Right cardiac atrium (tissue), 5 donors: Measurements from ENCODE around the gene C9orf50. TPM values are rescaled to one million over a fixed set of nuclear protein-coding genes. Genes with fewer than 3 reads are reported as not detected.
"Not testable (repeated sequence)": the region's sequence is repeated elsewhere in the genome, so short reads cannot be mapped to it uniquely, and the experiment has no call there.

ENCODE experiments used
- ATAC-seq, 2 donors: fragments of 200-7000 bp; cut with Tn5 transposase; one replicate each; pipeline versions ENCODE4 v1.8.0 to v1.9.1; 2020; ENCODE audit warnings: moderate library complexity in 2 of 2, mild to moderate bottlenecking in 1 of 2
- DNase-seq, 3 donors: peaks; one replicate each; pipeline ENCODE4 v3.0.0-alpha.2; 2020
- H3K27ac ChIP-seq: one replicate; pipeline ENCODE4 v1.5.1; 2013; ENCODE audit warnings: mild to moderate bottlenecking, low read length, control low read depth, moderate library complexity
- H3K27me3 ChIP-seq: one replicate; pipeline ENCODE4 v1.6.1; 2013; ENCODE audit not compliant: control insufficient read depth, insufficient read depth
- H3K4me1 ChIP-seq: one replicate; pipeline ENCODE4 v1.6.1; 2013; ENCODE audit warnings: low read length; ENCODE audit not compliant: control insufficient read depth, insufficient read depth
- H3K4me3 ChIP-seq: one replicate; pipeline ENCODE4 v1.5.1; 2013; ENCODE audit warnings: low read length, control low read depth
- H3K9me3 ChIP-seq: one replicate; pipeline ENCODE4 v1.6.1; 2013; ENCODE audit warnings: low read length; ENCODE audit not compliant: control insufficient read depth
- WGBS: extraction: QIAGEN DNeasy Blood & Tissue Kit; methylation state at CpG from one replicate; pipeline ENCODE4 v1.1.7; 2013; 5-methylcytosine and 5-hydroxymethylcytosine counted together
- intact Hi-C, 4 donors: fragments of 100-400 bp; cut with DNase I; formaldehyde crosslinking; loops; one replicate each; pipeline versions ENCODE4 v1.11.0 to v1.14.0; 2022 to 2023
- long read RNA-seq, 4 donors: library from polyadenylated mRNA; unstranded; transcript quantifications; one replicate each; pipeline ENCODE4 v2.0.0, GENCODE V29; 2020 to 2021
- polyA plus RNA-seq: library from polyadenylated mRNA; stranded (reverse); fragments of 200-250 nt; gene quantifications from one replicate; pipeline ENCODE4 v1.2.3, GENCODE V29; 2013
- total RNA-seq, 4 donors: library from RNA; stranded (reverse); fragmentation: NEBNext Ultra II Directional; extraction: Animal tissue kit (Norgen Biotek cat#: 25700); gene quantifications; one replicate each; pipeline ENCODE4 v1.2.1, GENCODE V29; 2021
- donor health status: healthy with polysubstance abuse.
- donor health status: DM: no; HTN: yes; CAD: no.
- donor health status: DM: no; HTN: no; CAD: no.
- donor health status: DM: no; HTN: yes; CAD: no; lungs with severe emphysema.
- donor health status: DM: yes; HTN: yes; CAD: no.

Gene C9orf50, protein sequence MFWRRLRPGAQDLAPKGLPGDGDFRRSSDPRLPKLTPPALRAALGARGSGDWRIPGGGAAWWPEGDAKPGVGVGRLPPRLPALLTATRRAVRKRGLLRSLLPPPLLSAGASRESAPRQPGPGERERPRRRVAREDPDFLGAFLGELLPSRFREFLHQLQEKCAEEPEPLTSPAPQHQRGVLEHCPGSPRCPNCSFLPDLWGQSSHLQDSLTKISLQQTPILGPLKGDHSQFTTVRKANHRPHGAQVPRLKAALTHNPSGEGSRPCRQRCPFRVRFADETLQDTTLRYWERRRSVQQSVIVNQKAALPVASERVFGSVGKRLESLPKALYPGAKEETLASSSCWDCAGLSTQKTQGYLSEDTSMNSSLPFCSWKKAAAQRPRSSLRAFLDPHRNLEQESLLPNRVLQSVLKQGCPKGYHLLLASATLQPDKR
- total RNA-seq = under 1 TPM in 1 of 4 donors, not detected in 3; 0.20 TPM
- polyA plus RNA-seq = not detected
- long read RNA-seq, donor 1 = 0 reads
- long read RNA-seq, donor 2 = 0 reads
- long read RNA-seq, donor 3 = 0 reads
- long read RNA-seq, donor 4 = 0 reads

- 24% methylated on average over 21 of the region's 21 CpGs for WGBS
- H3K4me1 ChIP-seq = no peaks in the 10 kb centered on the region
- no peaks in the 10 kb centered on the region for H3K27me3 ChIP-seq
- H3K4me3 ChIP-seq = peak within 1 kb of the TSS; percentile 34
- no peaks in the 10 kb centered on the region for H3K9me3 ChIP-seq
- no peak within 1 kb of the TSS for H3K27ac ChIP-seq
- DNase-seq (no peak), ATAC-seq (no peak)
- intact Hi-C loops = no loop called here
Measured at GRCh38 chr9:129620669-129621295, at the start of gene C9orf50. TSS of gene C9orf50 (minus strand) at chr9:129621101. CDS start at chr9:129620574, 527 bp downstream.

GRCh38 chr9:129669946-129670345, 49.0 kb upstream of the C9orf50 start:
- WGBS = 79% methylated on average over 13 of the region's 13 CpGs
- intact Hi-C loops = no loop called here
- Histone ChIP-seq H3K4me1 (no peaks in the 10 kb centered on the region), H3K9me3 (no peaks in the 10 kb centered on the region), H3K27me3 (no peaks in the 10 kb centered on the region), H3K27ac (no peak overlapping the region), H3K4me3 (no peak overlapping the region)
- no peak for ATAC-seq
- no peak for DNase-seq

DNA sequence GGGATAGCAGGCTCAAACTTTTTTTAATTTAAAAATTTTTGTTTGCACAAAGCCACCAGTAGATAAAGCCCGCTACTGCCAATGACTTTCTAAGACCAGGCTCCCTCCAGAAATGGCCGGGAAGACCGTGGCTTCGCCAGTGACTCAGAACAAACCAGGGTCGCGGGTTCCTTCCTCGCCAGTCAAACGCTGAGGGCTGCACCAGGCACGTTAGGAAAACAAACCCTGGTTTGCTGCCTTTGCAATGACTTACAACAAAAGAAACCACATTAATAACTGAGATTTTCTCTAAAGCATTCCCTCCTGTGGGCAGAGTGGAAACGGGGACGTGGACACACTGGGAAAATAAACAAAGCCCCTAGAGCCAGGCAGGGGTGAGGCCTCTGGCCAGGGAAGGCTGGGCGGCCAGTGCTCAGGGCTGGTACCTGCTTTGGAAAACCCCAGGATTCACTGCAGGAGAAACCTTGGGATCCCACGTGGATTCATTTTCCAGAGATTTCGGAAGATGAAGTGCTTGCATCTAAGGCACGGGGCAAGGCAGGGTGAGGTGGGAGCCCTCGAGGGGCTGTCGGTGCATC, 48.3 kb upstream of the C9orf50 start:
- Histone ChIP-seq H3K27ac (no peak overlapping the region), H3K27me3 (no peaks in the 10 kb centered on the region), H3K9me3 (no peaks in the 10 kb centered on the region), H3K4me3 (no peak overlapping the region), H3K4me1 (no peaks in the 10 kb centered on the region)
- WGBS = 58% methylated on average over 17 of the region's 17 CpGs
- DNase-seq (peak in 1 of 3 donors; percentile 33), ATAC-seq (no peak)
- intact Hi-C loops = no loop called here

GRCh38 chr9:129667850-129668249, 46.9 kb upstream of the C9orf50 start:
- H3K9me3 ChIP-seq = no peaks in the 10 kb centered on the region
- intact Hi-C loops = no loop called here
- no peak overlapping the region for H3K27ac ChIP-seq
- WGBS = 87% methylated on average over 9 of the region's 9 CpGs
- peak; percentile 5 to 10 for ATAC-seq
- H3K27me3 ChIP-seq = no peaks in the 10 kb centered on the region
- peak in 1 of 3 donors; percentile 44 for DNase-seq
- H3K4me1 ChIP-seq = no peaks in the 10 kb centered on the region
- no peak overlapping the region for H3K4me3 ChIP-seq

- H3K27me3 ChIP-seq = no peaks in the 10 kb centered on the region
- WGBS = 70% methylated on average over 11 of the region's 11 CpGs
- intact Hi-C loops = no loop called here
- ATAC-seq = no peak
- H3K4me3 ChIP-seq = no peak overlapping the region
- DNase-seq = peak in 1 of 3 donors; percentile 11
- H3K9me3 ChIP-seq = no peaks in the 10 kb centered on the region
- no peak overlapping the region for H3K27ac ChIP-seq
- no peaks in the 10 kb centered on the region for H3K4me1 ChIP-seq
Measured at GRCh38 chr9:129667378-129667777, 46.5 kb upstream of the C9orf50 start.

GRCh38 chr9:129666575-129666974, 45.7 kb upstream of the C9orf50 start:
- 26% methylated on average over 13 of the region's 13 CpGs for WGBS
- Histone ChIP-seq H3K27ac (no peak overlapping the region), H3K4me1 (no peaks in the 10 kb centered on the region), H3K27me3 (no peaks in the 10 kb centered on the region), H3K9me3 (no peaks in the 10 kb centered on the region), H3K4me3 (peak overlapping the region; percentile 49)
- ATAC-seq (no peak), DNase-seq (peak in 2 of 3 donors; percentile 46 to 50)
- intact Hi-C loops = no loop called here

DNA sequence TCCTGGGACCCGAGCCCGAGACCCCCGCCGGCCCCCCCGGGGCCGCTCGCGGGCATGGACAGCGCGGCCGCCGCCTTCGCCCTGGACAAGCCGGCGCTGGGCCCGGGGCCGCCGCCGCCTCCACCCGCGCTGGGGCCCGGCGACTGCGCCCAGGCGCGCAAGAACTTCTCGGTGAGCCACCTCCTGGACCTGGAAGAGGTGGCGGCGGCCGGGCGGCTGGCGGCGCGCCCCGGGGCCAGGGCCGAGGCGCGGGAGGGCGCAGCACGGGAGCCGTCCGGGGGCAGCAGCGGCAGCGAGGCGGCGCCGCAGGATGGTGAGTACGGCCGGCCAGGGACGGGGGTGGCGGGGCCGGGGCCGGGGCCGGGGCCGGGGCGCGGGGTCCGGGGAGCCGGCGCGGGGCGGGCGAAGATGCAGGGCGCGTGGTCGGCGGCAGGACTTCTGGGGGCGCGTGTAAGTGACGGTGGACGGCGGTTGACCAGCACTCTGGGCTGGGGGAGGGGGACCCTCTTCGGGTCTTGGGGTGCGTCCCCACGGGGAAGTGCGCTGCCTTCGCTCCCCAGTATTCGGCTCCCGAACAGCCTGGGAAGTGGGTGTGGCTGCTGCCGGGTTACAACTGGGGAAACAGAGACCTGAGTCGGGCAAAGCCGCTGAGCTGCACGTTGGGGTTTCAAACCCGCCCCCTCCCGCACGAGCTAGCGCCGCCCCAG, 45.1 kb upstream of the C9orf50 start:
- no peak overlapping the region for H3K27ac ChIP-seq

DNA sequence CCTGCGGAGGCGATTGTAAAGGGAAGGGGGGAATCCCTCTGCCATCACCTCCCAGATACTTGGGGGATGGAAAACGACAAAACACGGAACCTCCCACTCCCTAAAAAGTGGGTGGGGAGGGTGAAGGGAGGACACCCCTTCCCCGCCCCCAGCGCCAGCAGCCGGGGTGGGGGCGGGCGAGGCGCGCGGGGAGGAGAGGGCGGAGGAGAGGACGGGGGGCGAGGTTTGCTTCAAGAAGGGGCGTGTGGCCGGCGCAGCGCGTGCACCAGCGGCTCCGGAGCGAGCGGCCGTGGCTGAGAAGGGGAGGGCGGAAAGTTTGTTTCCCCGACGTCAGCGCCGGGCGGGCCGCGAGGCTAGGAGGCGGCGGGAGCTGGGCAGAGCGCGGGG, 44.5 kb upstream of the C9orf50 start, which contains the start of gene PRRX2:
TSS of gene PRRX2 (plus strand) at position 259 of the 387 bp plus-strand sequence. CDS start 221 bp downstream, outside the sequence.
- H3K4me3 ChIP-seq = peak within 1 kb of the TSS; percentile 49
- 2% methylated on average over 37 of the region's 37 CpGs for WGBS
- DNase-seq = peak; percentile 63 to 86 (median 85)
- H3K4me1 ChIP-seq = no peaks in the 10 kb centered on the region
- intact Hi-C loops = no loop called here
- H3K27ac ChIP-seq = no peak within 1 kb of the TSS
- no peaks in the 10 kb centered on the region for H3K9me3 ChIP-seq
- ATAC-seq = peak; percentile 67 to 71
- H3K27me3 ChIP-seq = no peaks in the 10 kb centered on the region

More for the DNA sequence above, 45.1 kb upstream of the C9orf50 start:
- ATAC-seq (no peak), DNase-seq (peak in 2 of 3 donors; percentile 57 to 63)
- H3K4me1 ChIP-seq = no peaks in the 10 kb centered on the region
- WGBS = 3% methylated on average over 88 of the region's 88 CpGs
- intact Hi-C loops = no loop called here
- no peaks in the 10 kb centered on the region for H3K9me3 ChIP-seq
- H3K27me3 ChIP-seq = no peaks in the 10 kb centered on the region
- H3K4me3 ChIP-seq = peak overlapping the region; percentile 49

DNA sequence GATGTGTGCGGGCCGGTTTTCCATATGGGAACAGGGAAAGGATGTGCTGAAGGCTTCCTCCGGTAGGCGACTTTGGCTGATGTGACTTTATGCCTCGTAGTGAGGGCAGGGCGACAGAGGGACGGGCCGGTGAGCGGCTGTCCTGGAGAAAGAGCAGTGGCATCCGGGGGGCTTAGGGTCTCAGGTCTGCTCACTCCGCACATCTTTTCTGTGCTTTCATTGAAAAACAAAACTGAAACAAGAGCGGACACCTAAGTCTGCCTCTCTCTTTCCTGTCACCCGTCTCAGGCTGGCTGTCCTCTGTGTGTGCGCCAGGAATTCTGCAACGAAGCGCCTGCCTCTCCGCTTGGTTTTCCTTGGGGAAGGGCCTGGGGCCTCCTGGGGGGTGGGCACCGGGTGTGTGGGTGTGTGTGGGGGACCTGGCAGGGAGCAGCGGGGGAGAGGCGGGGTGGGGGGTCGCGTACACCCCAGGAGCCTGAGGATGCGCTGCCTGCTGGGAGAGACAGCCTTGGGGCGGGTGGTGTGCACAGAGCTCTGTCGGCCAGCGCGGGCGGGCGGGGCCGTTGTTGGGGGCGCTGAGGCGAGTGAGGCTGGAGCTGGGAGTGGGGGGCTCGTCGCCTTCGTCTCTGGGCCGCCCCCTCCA, 44.0 kb upstream of the C9orf50 start:
- no peaks in the 10 kb centered on the region for H3K9me3 ChIP-seq
- no peaks in the 10 kb centered on the region for H3K4me1 ChIP-seq
- H3K27ac ChIP-seq = no peak overlapping the region
- ATAC-seq (peak; percentile 52 to 60), DNase-seq (peak in 2 of 3 donors; percentile 72)
- no peaks in the 10 kb centered on the region for H3K27me3 ChIP-seq
- intact Hi-C loops = no loop called here
- peak overlapping the region; percentile 49 for H3K4me3 ChIP-seq
- WGBS = 6% methylated on average over 36 of the region's 36 CpGs

DNA sequence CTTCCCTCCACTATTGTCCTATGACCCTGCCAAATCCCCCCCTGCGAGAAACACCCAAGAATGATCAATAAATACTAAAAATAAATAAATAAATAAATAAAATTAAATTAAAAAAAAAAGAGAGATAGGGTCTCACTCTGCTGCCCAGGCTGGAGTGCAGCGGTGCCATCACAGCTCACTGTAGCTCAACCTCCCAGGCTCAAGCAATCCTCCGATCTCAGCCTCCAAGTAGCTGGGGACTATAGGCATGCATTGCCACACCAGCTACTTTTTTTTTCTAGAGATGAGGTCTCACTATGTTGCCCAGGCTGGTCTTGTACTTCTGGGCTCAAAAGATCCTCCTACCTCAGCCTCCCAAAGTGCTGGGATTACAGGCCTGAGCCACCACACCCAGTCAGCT, 41.3 kb upstream of the C9orf50 start:
- ATAC-seq = not testable (repeated sequence)

More for the DNA sequence above, 41.3 kb upstream of the C9orf50 start:
- WGBS = 82% methylated on average over 3 of the region's 3 CpGs
- H3K27me3 ChIP-seq, H3K4me1 ChIP-seq, intact Hi-C loops, H3K4me3 ChIP-seq, H3K27ac ChIP-seq, H3K9me3 ChIP-seq: not testable (repeated sequence)
- peak in 1 of 3 donors; percentile 2 for DNase-seq
